ENCODE results near the gene PGPEP1.

GRCh38 chr19:18340190-18340989 is at the start of gene PGPEP1:
- TF ChIP-seq CREB1 (IDR thresholded peaks at IDR 0.05; ENCODE audit: low read depth), result no peak
- TF ChIP-seq EP300 (IDR thresholded peaks at IDR 0.05; ENCODE audit: borderline replicate concordance), result no peak
- TF ChIP-seq MAX (IDR thresholded peaks at IDR 0.05), result peak; percentile 52
- 0 out of 2 replicates have a peak, but pooled peaks have one; percentile 19 for TF ChIP-seq TEAD4 (IDR thresholded peaks at IDR 0.05)
- no peak for TF ChIP-seq CEBPB (IDR thresholded peaks at IDR 0.05)
- no peak for TF ChIP-seq TCF12 (IDR thresholded peaks at IDR 0.05; ENCODE audit: low read depth)
- TF ChIP-seq REST (IDR thresholded peaks at IDR 0.05; ENCODE audit: low read depth), result no peak
- TF ChIP-seq YY1 (IDR thresholded peaks at IDR 0.05; ENCODE audit: low read depth), result no peak
- peak; percentile 95; the same call in 1 of the 2 replicates for TF ChIP-seq ZBTB7A (IDR thresholded peaks at IDR 0.05; ENCODE audit: low read depth)
- TF ChIP-seq TAF1 (IDR thresholded peaks at IDR 0.05; ENCODE audit: low read depth), result no peak
- TF ChIP-seq RAD21 (IDR thresholded peaks at IDR 0.05; ENCODE audit: low read depth), result no peak
